HEK293 (cell line): ENCODE data around the gene TSHZ2.

Source experiments
- GLIS1 ChIP-seq: fragments of 450-650 bp; formaldehyde crosslinking; IDR thresholded peaks from 2 replicates; pipeline ENCODE4 v1.5.1; 2016; ENCODE audit warnings: missing biosample characterization, missing genetic modification characterization
- REPIN1 ChIP-seq: fragments of 450-650 bp; formaldehyde crosslinking; IDR thresholded peaks from 2 replicates; pipeline ENCODE4 v1.5.1; 2017; ENCODE audit warnings: missing biosample characterization, missing genetic modification characterization, low read depth
- ZNF146 ChIP-seq: fragments of 450-650 bp; formaldehyde crosslinking; IDR thresholded peaks from 2 replicates; pipeline ENCODE4 v1.5.1; 2016; ENCODE audit warnings: missing biosample characterization, missing genetic modification characterization
- TF ChIP-seq, protein P1 (sequence below): fragments of 450-650 bp; formaldehyde crosslinking; IDR thresholded peaks from 2 replicates; pipeline ENCODE4 v1.5.1; 2016; ENCODE audit warnings: missing biosample characterization, missing genetic modification characterization

GRCh38 chr20:53034899-53035298 lies 62.7 kb downstream of the TSHZ2 start:
- TF ChIP-seq REPIN1, result no peak
- TF ChIP-seq, protein P1, sequence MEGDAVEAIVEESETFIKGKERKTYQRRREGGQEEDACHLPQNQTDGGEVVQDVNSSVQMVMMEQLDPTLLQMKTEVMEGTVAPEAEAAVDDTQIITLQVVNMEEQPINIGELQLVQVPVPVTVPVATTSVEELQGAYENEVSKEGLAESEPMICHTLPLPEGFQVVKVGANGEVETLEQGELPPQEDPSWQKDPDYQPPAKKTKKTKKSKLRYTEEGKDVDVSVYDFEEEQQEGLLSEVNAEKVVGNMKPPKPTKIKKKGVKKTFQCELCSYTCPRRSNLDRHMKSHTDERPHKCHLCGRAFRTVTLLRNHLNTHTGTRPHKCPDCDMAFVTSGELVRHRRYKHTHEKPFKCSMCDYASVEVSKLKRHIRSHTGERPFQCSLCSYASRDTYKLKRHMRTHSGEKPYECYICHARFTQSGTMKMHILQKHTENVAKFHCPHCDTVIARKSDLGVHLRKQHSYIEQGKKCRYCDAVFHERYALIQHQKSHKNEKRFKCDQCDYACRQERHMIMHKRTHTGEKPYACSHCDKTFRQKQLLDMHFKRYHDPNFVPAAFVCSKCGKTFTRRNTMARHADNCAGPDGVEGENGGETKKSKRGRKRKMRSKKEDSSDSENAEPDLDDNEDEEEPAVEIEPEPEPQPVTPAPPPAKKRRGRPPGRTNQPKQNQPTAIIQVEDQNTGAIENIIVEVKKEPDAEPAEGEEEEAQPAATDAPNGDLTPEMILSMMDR, result no peak
- TF ChIP-seq GLIS1 (tag by site-specific recombination), result no peak
- TF ChIP-seq ZNF146 (tag by site-specific recombination), result no peak
